GM21367 (cell line): ENCODE results near the gene SEZ6L.

Experiments used
- ATAC-seq: cut with Tn5 transposase; IDR thresholded peaks from one replicate; pipeline ENCODE4 v1.9.1; 2021; ENCODE audit not compliant: unreplicated experiment

Gene SEZ6L

GRCh38 chr22:26169315-26170111 lies at the start of gene SEZ6L:
TSS of gene SEZ6L (plus strand) at chr22:26169462. CDS start at chr22:26169670, 208 bp downstream.
- ATAC-seq, result no peak

- ATAC-seq, result no peak
Observed at GRCh38 chr22:26122920-26123468, 46.3 kb upstream of the SEZ6L start.

GRCh38 chr22:26124991-26125725 lies 44.1 kb upstream of the SEZ6L start:
- ATAC-seq, result no peak

GRCh38 chr22:26127126-26127525 lies 42.1 kb upstream of the SEZ6L start:
- ATAC-seq, result no peak

- ATAC-seq, result no peak
Observed at GRCh38 chr22:26127556-26127955, 41.7 kb upstream of the SEZ6L start.

GRCh38 chr22:26131589-26132154 lies 37.6 kb upstream of the SEZ6L start:
- ATAC-seq, result no peak

- no peak for ATAC-seq
Observed at GRCh38 chr22:26134654-26135330, 34.5 kb upstream of the SEZ6L start.

GRCh38 chr22:26135806-26136205 lies 33.5 kb upstream of the SEZ6L start:
- ATAC-seq, result no peak

GRCh38 chr22:26139310-26139709 lies 30.0 kb upstream of the SEZ6L start:
- no peak for ATAC-seq

GRCh38 chr22:26141831-26142230 lies 27.4 kb upstream of the SEZ6L start:
- no peak for ATAC-seq

- ATAC-seq, result no peak
Observed at GRCh38 chr22:26143806-26144325, 25.4 kb upstream of the SEZ6L start.

GRCh38 chr22:26159886-26160285 lies 9.4 kb upstream of the SEZ6L start:
- ATAC-seq, result no peak

GRCh38 chr22:26161746-26162145 lies 7.5 kb upstream of the SEZ6L start:
- no peak for ATAC-seq

GRCh38 chr22:26162926-26163325 lies 6.3 kb upstream of the SEZ6L start:
- no peak for ATAC-seq

- ATAC-seq, result no peak
Observed at GRCh38 chr22:26164174-26164573, 5.1 kb upstream of the SEZ6L start.

- ATAC-seq, result no peak
Observed at GRCh38 chr22:26168330-26168851, 871 bp upstream of the SEZ6L start.

GRCh38 chr22:26168939-26169314 lies 335 bp upstream of the SEZ6L start:
- ATAC-seq, result no peak

- no peak for ATAC-seq
Observed at GRCh38 chr22:26170112-26170492, 840 bp downstream of the SEZ6L start.

GRCh38 chr22:26170795-26171580 lies 1.7 kb downstream of the SEZ6L start:
- no peak for ATAC-seq

GRCh38 chr22:26172389-26172990 lies 3.2 kb downstream of the SEZ6L start:
- no peak for ATAC-seq
